SK-N-SH treated with all-trans-retinoic acid at 6 μM for 48 hours (cell line): Measurements from ENCODE around the gene NRG4.

Experiments used
- ATAC-seq: fragments of 200-7000 bp; cut with Tn5 transposase; 3 replicates; pipeline ENCODE4 v1.9.1; 2020; ENCODE audit warnings: mild to moderate bottlenecking, moderate library complexity
- ARNTL ChIP-seq: fragments of 450-650 bp; formaldehyde crosslinking; IDR thresholded peaks from 2 replicates; pipeline ENCODE4 v1.5.0; 2020; ENCODE audit warnings: low read depth, mild to moderate bottlenecking, moderate library complexity, borderline replicate concordance
- BACH2 ChIP-seq: fragments of 250-450 bp; sonication (Bioruptor Pico); IDR thresholded peaks from 2 replicates; pipeline ENCODE4 v1.9.0; 2021; ENCODE audit warnings: mild to moderate bottlenecking, borderline replicate concordance
- OSR1 ChIP-seq: fragments of 250-450 bp; sonication (Bioruptor Pico); IDR thresholded peaks from 2 replicates; pipeline ENCODE4 v1.8.0; 2022; ENCODE audit warnings: moderate library complexity, mild to moderate bottlenecking, inconsistent platforms
- PPARA ChIP-seq: fragments of 250-450 bp; sonication (Bioruptor Pico); IDR thresholded peaks from 2 replicates; pipeline ENCODE4 v1.5.0; 2020; ENCODE audit warnings: mild to moderate bottlenecking, borderline replicate concordance
- RARB ChIP-seq: fragments of 250-450 bp; sonication (Bioruptor Pico); IDR thresholded peaks from 2 replicates; pipeline ENCODE4 v1.8.0; 2021; ENCODE audit warnings: mild to moderate bottlenecking, moderate library complexity
- TOX ChIP-seq: fragments of 250-450 bp; sonication (Bioruptor Pico); IDR thresholded peaks from 2 replicates; pipeline ENCODE4 v1.8.0; 2021; ENCODE audit warnings: mild to moderate bottlenecking, moderate library complexity, borderline replicate concordance
- ZFP30 ChIP-seq: fragments of 450-650 bp; formaldehyde crosslinking; IDR thresholded peaks from 2 replicates; pipeline ENCODE4 v1.5.0; 2022; ENCODE audit warnings: mild to moderate bottlenecking, moderate library complexity
- ZNF565 ChIP-seq: fragments of 450-650 bp; formaldehyde crosslinking; conservative IDR thresholded peaks from 2 replicates; pipeline ENCODE4 v1.5.0; 2020; ENCODE audit warnings: low read depth, mild to moderate bottlenecking, moderate library complexity
- ZNF70 ChIP-seq: fragments of 450-650 bp; formaldehyde crosslinking; IDR thresholded peaks from 2 replicates; pipeline ENCODE4 v1.5.0; 2020; ENCODE audit warnings: mild to moderate bottlenecking, moderate library complexity
- ZNF8 ChIP-seq: fragments of 450-650 bp; formaldehyde crosslinking; IDR thresholded peaks from 2 replicates; pipeline ENCODE4 v1.5.0; 2020; ENCODE audit warnings: mild to moderate bottlenecking, moderate library complexity
- TF ChIP-seq, protein P1 (sequence below): fragments of 250-450 bp; sonication (Bioruptor Pico); IDR thresholded peaks from 2 replicates; pipeline ENCODE4 v1.5.0; 2020; ENCODE audit warnings: mild to moderate bottlenecking, moderate library complexity
- TF ChIP-seq, protein P2 (sequence below): fragments of 250-450 bp; sonication (Bioruptor Pico); IDR thresholded peaks from 2 replicates; pipeline ENCODE4 v1.5.1; 2020; ENCODE audit warnings: low read depth, mild to moderate bottlenecking, moderate library complexity

Gene NRG4

DNA sequence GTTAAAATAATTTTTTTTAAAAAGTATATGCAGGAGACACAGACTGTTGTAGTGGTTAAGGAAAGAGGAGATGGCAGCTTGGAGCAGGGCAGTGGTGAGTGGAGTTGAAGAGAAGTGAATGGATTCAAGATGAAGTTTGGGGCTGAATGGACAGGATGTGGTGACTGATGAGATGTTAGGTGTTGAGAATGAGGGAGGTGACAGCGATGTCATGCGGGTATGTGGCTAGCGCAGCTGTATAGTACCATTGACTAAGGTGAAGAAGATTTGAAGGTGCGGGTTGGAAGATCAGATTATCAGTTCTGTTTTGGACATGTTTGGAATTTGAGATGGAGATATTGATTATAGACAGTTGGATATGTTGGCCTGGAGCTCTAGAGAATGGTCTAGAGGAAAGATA lies 88.5 kb downstream of the NRG4 start (continued):
- TF ChIP-seq, protein P1, sequence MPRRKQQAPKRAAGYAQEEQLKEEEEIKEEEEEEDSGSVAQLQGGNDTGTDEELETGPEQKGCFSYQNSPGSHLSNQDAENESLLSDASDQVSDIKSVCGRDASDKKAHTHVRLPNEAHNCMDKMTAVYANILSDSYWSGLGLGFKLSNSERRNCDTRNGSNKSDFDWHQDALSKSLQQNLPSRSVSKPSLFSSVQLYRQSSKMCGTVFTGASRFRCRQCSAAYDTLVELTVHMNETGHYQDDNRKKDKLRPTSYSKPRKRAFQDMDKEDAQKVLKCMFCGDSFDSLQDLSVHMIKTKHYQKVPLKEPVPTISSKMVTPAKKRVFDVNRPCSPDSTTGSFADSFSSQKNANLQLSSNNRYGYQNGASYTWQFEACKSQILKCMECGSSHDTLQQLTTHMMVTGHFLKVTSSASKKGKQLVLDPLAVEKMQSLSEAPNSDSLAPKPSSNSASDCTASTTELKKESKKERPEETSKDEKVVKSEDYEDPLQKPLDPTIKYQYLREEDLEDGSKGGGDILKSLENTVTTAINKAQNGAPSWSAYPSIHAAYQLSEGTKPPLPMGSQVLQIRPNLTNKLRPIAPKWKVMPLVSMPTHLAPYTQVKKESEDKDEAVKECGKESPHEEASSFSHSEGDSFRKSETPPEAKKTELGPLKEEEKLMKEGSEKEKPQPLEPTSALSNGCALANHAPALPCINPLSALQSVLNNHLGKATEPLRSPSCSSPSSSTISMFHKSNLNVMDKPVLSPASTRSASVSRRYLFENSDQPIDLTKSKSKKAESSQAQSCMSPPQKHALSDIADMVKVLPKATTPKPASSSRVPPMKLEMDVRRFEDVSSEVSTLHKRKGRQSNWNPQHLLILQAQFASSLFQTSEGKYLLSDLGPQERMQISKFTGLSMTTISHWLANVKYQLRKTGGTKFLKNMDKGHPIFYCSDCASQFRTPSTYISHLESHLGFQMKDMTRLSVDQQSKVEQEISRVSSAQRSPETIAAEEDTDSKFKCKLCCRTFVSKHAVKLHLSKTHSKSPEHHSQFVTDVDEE: no peak
- TF ChIP-seq, all 23 proteins: peak for 0

DNA sequence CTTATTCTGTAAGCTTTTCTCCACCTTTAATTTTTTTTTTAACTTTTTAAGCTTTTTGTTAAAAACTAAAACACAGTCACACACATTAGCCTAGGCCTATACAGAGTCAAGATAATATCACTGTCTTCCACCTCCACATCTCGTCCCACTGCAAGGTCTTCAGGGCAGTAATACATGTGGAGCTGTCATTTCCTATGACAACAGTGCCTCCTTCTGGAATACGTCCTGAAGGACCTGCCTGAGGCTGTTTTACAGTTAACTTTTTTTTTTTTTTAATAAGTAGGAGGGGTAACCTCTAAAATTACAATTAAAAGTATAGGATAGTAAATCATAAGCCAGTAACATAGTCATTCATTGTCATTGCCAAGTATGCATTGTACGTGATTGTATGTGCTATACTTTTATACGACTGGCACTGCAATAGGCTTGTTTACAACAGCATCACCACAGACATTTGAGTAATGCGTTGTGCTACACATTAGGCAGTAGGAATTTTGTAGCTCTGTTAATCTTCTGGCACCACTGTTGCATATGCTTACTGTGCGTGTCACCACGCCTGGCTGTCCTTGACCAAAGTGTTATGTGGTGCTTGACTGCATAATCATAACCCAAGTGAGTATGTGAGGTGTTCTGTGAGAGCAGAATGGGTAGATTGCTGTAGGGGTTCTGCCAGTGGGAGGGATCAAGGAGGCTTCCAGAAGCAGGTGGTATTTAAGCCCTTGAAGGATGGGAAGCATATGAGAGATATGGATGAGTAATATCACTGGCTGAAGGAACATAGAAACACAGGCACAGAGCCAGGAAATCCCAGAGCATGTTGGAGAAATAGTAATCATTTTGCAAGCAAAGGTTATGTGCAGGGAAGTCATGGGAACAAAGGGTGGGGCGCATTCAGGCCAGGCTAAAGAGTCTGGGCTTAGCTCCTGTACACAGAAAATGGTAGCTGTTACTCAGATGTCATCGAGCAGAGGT lies 90.2 kb downstream of the NRG4 start:
- peak; percentile 93 for ATAC-seq
- TF ChIP-seq RARB (CRISPR knock-in tag): no peak
- no peak for TF ChIP-seq ZNF70 (CRISPR knock-in tag)
- TF ChIP-seq OSR1 (CRISPR knock-in tag): no peak
- TF ChIP-seq, protein P2, sequence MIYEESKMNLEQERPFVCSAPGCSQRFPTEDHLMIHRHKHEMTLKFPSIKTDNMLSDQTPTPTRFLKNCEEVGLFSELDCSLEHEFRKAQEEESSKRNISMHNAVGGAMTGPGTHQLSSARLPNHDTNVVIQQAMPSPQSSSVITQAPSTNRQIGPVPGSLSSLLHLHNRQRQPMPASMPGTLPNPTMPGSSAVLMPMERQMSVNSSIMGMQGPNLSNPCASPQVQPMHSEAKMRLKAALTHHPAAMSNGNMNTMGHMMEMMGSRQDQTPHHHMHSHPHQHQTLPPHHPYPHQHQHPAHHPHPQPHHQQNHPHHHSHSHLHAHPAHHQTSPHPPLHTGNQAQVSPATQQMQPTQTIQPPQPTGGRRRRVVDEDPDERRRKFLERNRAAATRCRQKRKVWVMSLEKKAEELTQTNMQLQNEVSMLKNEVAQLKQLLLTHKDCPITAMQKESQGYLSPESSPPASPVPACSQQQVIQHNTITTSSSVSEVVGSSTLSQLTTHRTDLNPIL (CRISPR knock-in tag): no peak
- no peak for TF ChIP-seq ZFP30 (CRISPR knock-in tag)
- TF ChIP-seq, protein P1: no peak
- TF ChIP-seq ZNF565 (CRISPR knock-in tag): no peak
- TF ChIP-seq PPARA (CRISPR knock-in tag): no peak
- TF ChIP-seq BACH2 (CRISPR knock-in tag): no peak

DNA sequence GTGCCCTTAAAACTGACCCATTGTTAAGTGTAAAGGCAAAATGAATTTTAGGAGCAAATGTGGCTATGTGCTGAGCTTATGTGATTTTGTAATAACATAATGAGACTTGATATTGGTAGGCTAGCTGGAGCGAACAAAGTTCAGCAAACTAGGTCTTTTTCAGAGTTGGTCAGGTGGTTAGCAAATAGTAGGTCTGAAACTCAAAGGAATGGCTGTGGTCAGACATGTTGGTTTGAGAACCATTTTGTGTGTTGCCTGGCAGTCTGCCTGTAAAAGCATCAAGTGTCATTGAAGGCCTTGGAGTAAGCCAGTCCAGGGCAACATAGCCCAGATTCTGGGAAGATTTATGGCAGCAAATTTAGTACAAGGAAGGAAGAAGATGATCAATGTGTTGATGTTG lies 92.1 kb downstream of the NRG4 start:
- ATAC-seq: no peak
- TF ChIP-seq, protein P1: no peak
- TF ChIP-seq ZNF8 (CRISPR knock-in tag) (no peak), OSR1 (CRISPR knock-in tag) (no peak), TOX (CRISPR knock-in tag) (no peak)

DNA sequence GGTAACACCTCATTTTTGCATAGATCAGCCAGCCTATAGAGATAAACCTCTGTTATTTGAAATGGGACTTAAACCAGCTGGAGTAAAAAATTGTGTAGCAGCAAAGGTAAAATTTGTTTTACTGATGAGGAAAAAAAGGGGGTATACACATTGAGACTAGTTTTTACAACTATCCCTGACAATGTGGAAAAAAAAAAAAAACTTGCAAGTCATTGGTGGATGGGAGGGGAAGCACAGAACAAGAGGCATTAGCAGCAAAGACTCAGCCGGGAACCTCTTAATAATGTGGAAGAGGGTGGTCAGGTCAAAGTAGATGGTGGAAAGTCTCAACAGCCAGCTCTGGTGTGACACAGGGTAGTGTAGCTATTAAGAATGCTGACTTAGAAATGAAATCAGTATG lies 94.1 kb downstream of the NRG4 start:
- no peak for ATAC-seq
- no peak for TF ChIP-seq ARNTL
- TF ChIP-seq, protein P2 (CRISPR knock-in tag): no peak
- no peak for TF ChIP-seq ZNF70 (CRISPR knock-in tag)
